Activated naive CD4-positive, alpha-beta T cell treated with anti-CD3 and anti-CD28 coated beads, Interleukin-2, amount 50 U/mL, for 16 hours (primary cell): ENCODE results near the gene TBL1XR1.

Experiments
- DNase-seq: peaks from one replicate; pipeline ENCODE4 v3.0.0-alpha.2; 2020

Gene TBL1XR1

GRCh38 chr3:176994891-176995781 lies 202.1 kb downstream of the TBL1XR1 start:
- no peak for DNase-seq

GRCh38 chr3:176994393-176994792 lies 202.9 kb downstream of the TBL1XR1 start:
- DNase-seq: no peak

- DNase-seq: no peak
Measured at GRCh38 chr3:176992978-176993377, 204.3 kb downstream of the TBL1XR1 start.

- no peak for DNase-seq
Measured at GRCh38 chr3:176992565-176992964, 204.7 kb downstream of the TBL1XR1 start.

- no peak for DNase-seq
Measured at GRCh38 chr3:176988795-176989194, 208.5 kb downstream of the TBL1XR1 start.

GRCh38 chr3:176987901-176988650 lies 209.2 kb downstream of the TBL1XR1 start:
- no peak for DNase-seq

- DNase-seq: no peak
Measured at GRCh38 chr3:176978441-176978840, 218.8 kb downstream of the TBL1XR1 start.

GRCh38 chr3:176977331-176977730 lies 220.0 kb downstream of the TBL1XR1 start:
- DNase-seq: no peak

GRCh38 chr3:176976586-176976985 lies 220.7 kb downstream of the TBL1XR1 start:
- DNase-seq: no peak

GRCh38 chr3:176974279-176974678 lies 223.0 kb downstream of the TBL1XR1 start:
- no peak for DNase-seq

- no peak for DNase-seq
Measured at GRCh38 chr3:176971613-176972174, 225.6 kb downstream of the TBL1XR1 start.

- DNase-seq: no peak
Measured at GRCh38 chr3:176970770-176971169, 226.5 kb downstream of the TBL1XR1 start.

- DNase-seq: no peak
Measured at GRCh38 chr3:176969506-176969905, 227.8 kb downstream of the TBL1XR1 start.
